Caco-2 (cell line): ENCODE measurements around the gene PFKP. TPM values are rescaled to one million over a fixed set of nuclear protein-coding genes. Genes with fewer than 3 reads are reported as not detected.
A peak's percentile ranks its signal among the peaks of the same experiment; 100 is the strongest.

Experiments
- BruUV-seq: library from RNA; stranded (reverse); fragments of 400-500 nt; replicated peaks from 2 replicates; lab custom pipeline; 2021; lab: Mats Ljungman, UMichigan
- CTCF ChIA-PET: fragments of 300-600 bp; sonication (Branson Sonifier 250); formaldehyde crosslinking; loops from one replicate; lab custom pipeline; 2022; ENCODE audit warnings: antibody characterized with exemption; lab: Charles Lee
- POLR2A ChIA-PET: fragments of 300-600 bp; sonication (Branson Sonifier 250); formaldehyde crosslinking; loops from one replicate; lab custom pipeline; 2022; ENCODE audit warnings: antibody characterized with exemption; lab: Charles Lee
- DNase-seq, 2 experiments: peaks; one replicate each; pipeline versions ENCODE4 v3.0.0 to v3.0.0-alpha.2; 2020 to 2022
- H3K27me3 ChIP-seq: replicated peaks from 2 replicates; pipeline ENCODE4 v1.6.0; 2011; ENCODE audit warnings: low read length; ENCODE audit not compliant: control insufficient read depth, insufficient read depth
- H3K36me3 ChIP-seq: 2 replicates; pipeline ENCODE4 v1.5.1; 2011; ENCODE audit warnings: low read length; ENCODE audit not compliant: control insufficient read depth, insufficient read depth
- H3K4me1 ChIP-seq: fragments of 250-450 bp; sonication (Bioruptor Pico); 2 replicates; pipeline ENCODE4 v1.5.1; 2020; ENCODE audit warnings: mild to moderate bottlenecking
- H3K4me3 ChIP-seq: 2 replicates; pipeline ENCODE4 v1.5.1; 2011; ENCODE audit warnings: low read depth, mild to moderate bottlenecking, control low read depth, low read length
- H3K9me3 ChIP-seq: fragments of 250-450 bp; sonication (Bioruptor Pico); 2 replicates; pipeline ENCODE4 v1.5.1; 2020; ENCODE audit warnings: mild to moderate bottlenecking, moderate library complexity
- H3K27ac Mint-ChIP-seq: one replicate; pipeline ENCODE4 v1.8.0; 2022; ENCODE audit warnings: mixed read lengths; ENCODE audit not compliant: unreplicated experiment
- H3K27me3 Mint-ChIP-seq: one replicate; pipeline ENCODE4 v1.8.0; 2022; ENCODE audit warnings: mixed read lengths; ENCODE audit not compliant: insufficient read depth, unreplicated experiment
- H3K36me3 Mint-ChIP-seq: one replicate; pipeline ENCODE4 v1.8.0; 2022; ENCODE audit warnings: mild to moderate bottlenecking, mixed read lengths; ENCODE audit not compliant: insufficient read depth, unreplicated experiment
- H3K4me1 Mint-ChIP-seq: one replicate; pipeline ENCODE4 v1.8.0; 2022; ENCODE audit warnings: low read depth, mixed read lengths; ENCODE audit not compliant: unreplicated experiment
- H3K4me3 Mint-ChIP-seq: one replicate; pipeline ENCODE4 v1.8.0; 2022; ENCODE audit warnings: mild to moderate bottlenecking, moderate library complexity, mixed read lengths; ENCODE audit not compliant: unreplicated experiment
- H3K9me3 Mint-ChIP-seq: one replicate; pipeline ENCODE4 v1.8.0; 2022; ENCODE audit warnings: mixed read lengths; ENCODE audit not compliant: unreplicated experiment
- CTCF ChIP-seq, 2 experiments: fragments of 200-600 bp in 1 of 2; IDR thresholded peaks; 1 replicate in 1 of 2; 2 replicates in 1 of 2; pipeline versions ENCODE4 v1.5.1 to v1.8.0; 2011 to 2022; ENCODE audit warnings: antibody characterized with exemption in 1 of 2, control low read depth in 1 of 2, inconsistent platforms in 1 of 2, low read depth in 1 of 2, low read length in 1 of 2, mild to moderate bottlenecking in 1 of 2, moderate library complexity in 1 of 2; ENCODE audit not compliant: insufficient read depth in 1 of 2, severe bottlenecking in 1 of 2, unreplicated experiment in 1 of 2
- intact Hi-C: fragments of 100-400 bp; cut with micrococcal nuclease; formaldehyde crosslinking; loops from one replicate; pipeline ENCODE4 v1.10.0; 2022; ENCODE audit not compliant: unreplicated experiment
- total RNA-seq: library from RNA; stranded (reverse); gene quantifications from 2 replicates; pipeline ENCODE4 v1.2.3, GENCODE V29; 2022

The PFKP gene
- total RNA-seq, 1 experiment from 2014 or later: 218 TPM

GRCh38 chr10:3077509-3077908 is 10.2 kb downstream of the PFKP start:
- no peaks in the 10 kb centered on the region for H3K9me3 Mint-ChIP-seq
- peaks cover 45% of the 10 kb centered on the region for H3K4me1 Mint-ChIP-seq
- H3K36me3 ChIP-seq: peaks cover 1% of the 10 kb centered on the region
- H3K36me3 Mint-ChIP-seq: peaks cover 75% of the 10 kb centered on the region
- no peak overlapping the region for H3K27ac Mint-ChIP-seq
- H3K27me3 Mint-ChIP-seq: no peaks in the 10 kb centered on the region
- no peak overlapping the region for H3K4me3 ChIP-seq
- peaks cover 34% of the 10 kb centered on the region for H3K4me1 ChIP-seq
- BruUV-seq: no TSS peak
- H3K9me3 ChIP-seq: no peaks in the 10 kb centered on the region
- TF ChIP-seq CTCF (IDR thresholded peaks at IDR 0.05; ENCODE audit: insufficient read depth in 1 of 2, low read depth in 1 of 2, low read length in 1 of 2, severe bottlenecking in 1 of 2, unreplicated experiment in 1 of 2): no peak
- H3K27me3 ChIP-seq: no peaks in the 10 kb centered on the region
- POLR2A ChIA-PET: no interaction called here
- intact Hi-C loops: no loop called here
- peak in 1 of 2 experiments; percentile 9 for DNase-seq
- no peak overlapping the region for H3K4me3 Mint-ChIP-seq
- CTCF ChIA-PET: no interaction called here

GRCh38 chr10:3077940-3078630 is 10.7 kb downstream of the PFKP start:
- Mint-ChIP-seq H3K27me3 (no peaks in the 10 kb centered on the region), H3K36me3 (peaks cover 75% of the 10 kb centered on the region), H3K9me3 (no peaks in the 10 kb centered on the region), H3K4me3 (no peak overlapping the region), H3K27ac (no peak overlapping the region), H3K4me1 (peaks cover 39% of the 10 kb centered on the region)
- Histone ChIP-seq H3K4me3 (no peak overlapping the region), H3K36me3 (peaks cover 1% of the 10 kb centered on the region), H3K9me3 (no peaks in the 10 kb centered on the region), H3K4me1 (peaks cover 34% of the 10 kb centered on the region), H3K27me3 (no peaks in the 10 kb centered on the region)
- no TSS peak for BruUV-seq
- DNase-seq: peak in 1 of 2 experiments; percentile 28
- CTCF ChIA-PET: interaction anchor here (1.0 kb wide), 1 partner anchor 86 kb away, joined by 3 read pairs; no protein-coding TSS in a partner anchor
- no peak for TF ChIP-seq CTCF (IDR thresholded peaks at IDR 0.05; ENCODE audit: insufficient read depth in 1 of 2, low read depth in 1 of 2, low read length in 1 of 2, severe bottlenecking in 1 of 2, unreplicated experiment in 1 of 2)
- POLR2A ChIA-PET: no interaction called here
- intact Hi-C loops: no loop called here

DNA sequence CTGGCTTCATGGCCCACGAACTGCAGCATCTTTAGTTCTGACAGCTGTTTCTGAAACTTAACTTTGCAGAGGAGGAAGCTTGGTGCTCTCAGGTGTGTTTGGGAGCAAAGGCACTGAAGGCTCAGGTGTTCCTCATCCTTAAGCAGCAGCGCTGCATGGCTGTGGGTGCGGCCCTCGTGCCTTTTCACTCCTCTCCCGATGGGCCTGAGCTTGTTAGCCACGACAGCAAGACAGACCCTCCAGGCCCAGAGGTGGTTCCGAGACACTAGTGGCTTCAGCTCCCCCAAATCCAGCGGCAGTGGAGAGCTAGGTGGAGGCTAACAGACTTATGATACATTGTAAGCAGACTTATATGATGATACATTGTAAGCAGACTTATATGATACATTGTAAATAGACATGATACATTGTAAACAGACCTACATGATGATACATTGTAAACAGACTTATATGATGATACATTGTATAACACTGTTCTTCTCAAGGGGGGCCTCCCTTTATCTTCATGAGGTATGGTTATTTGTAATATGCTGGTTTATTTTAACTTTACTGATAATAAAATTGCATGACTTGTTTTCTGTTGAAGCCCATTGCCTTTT is 14.1 kb downstream of the PFKP start:
- intact Hi-C loops: loop anchor here (2.0 kb wide), 1 partner anchor 13 kb away; no protein-coding TSS in a partner anchor

More for the DNA sequence above, 14.1 kb downstream of the PFKP start:
- TF ChIP-seq CTCF (IDR thresholded peaks at IDR 0.05; ENCODE audit: insufficient read depth in 1 of 2, low read depth in 1 of 2, low read length in 1 of 2, severe bottlenecking in 1 of 2, unreplicated experiment in 1 of 2): no peak
- no TSS peak for BruUV-seq
- Histone ChIP-seq H3K27me3 (no peaks in the 10 kb centered on the region), H3K9me3 (no peaks in the 10 kb centered on the region), H3K36me3 (peaks cover 1% of the 10 kb centered on the region), H3K4me3 (no peak overlapping the region), H3K4me1 (peaks cover 25% of the 10 kb centered on the region)
- Mint-ChIP-seq H3K4me3 (no peak overlapping the region), H3K36me3 (peaks cover 71% of the 10 kb centered on the region), H3K9me3 (no peaks in the 10 kb centered on the region), H3K27me3 (no peaks in the 10 kb centered on the region), H3K27ac (no peak overlapping the region), H3K4me1 (peaks cover 28% of the 10 kb centered on the region)
- DNase-seq: no peak
- CTCF ChIA-PET: no interaction called here
- POLR2A ChIA-PET: no interaction called here
